H1 (cell line): ENCODE results near the gene SBF1. TPM values are rescaled to one million over a fixed set of nuclear protein-coding genes. Genes with fewer than 3 reads are reported as not detected.

Source experiments
- CTCF ChIA-PET: fragments of 300-600 bp; sonication (Branson Sonifier 250); formaldehyde crosslinking; loops from one replicate; lab custom pipeline; 2021; ENCODE audit not compliant: partially characterized antibody; lab: Charles Lee
- POLR2A ChIA-PET: fragments of 300-600 bp; sonication (Branson Sonifier 250); formaldehyde crosslinking; loops from one replicate; lab custom pipeline; 2021; ENCODE audit warnings: inconsistent platforms; ENCODE audit not compliant: partially characterized antibody; lab: Charles Lee
- DNase-seq, 2 experiments: peaks; one replicate each; pipeline versions ENCODE4 v3.0.0 to v3.0.0-alpha.2; 2010 to 2022; ENCODE audit warnings: low spot score in 2 of 2, low read depth in 1 of 2, mixed read lengths in 1 of 2
- FAIRE-seq: peaks from 2 replicates; lab custom pipeline; 2011; peaks lifted over from hg19 to GRCh38; lab: Jason Lieb, UNC
- H2AFZ ChIP-seq: 2 replicates; pipeline ENCODE4 v1.8.1; 2012; ENCODE audit warnings: low read length, inconsistent platforms
- H2AK5ac ChIP-seq: 2 replicates; pipeline ENCODE4 v1.6.1; 2013; ENCODE audit warnings: low read depth, low read length
- H2BK120ac ChIP-seq: replicated peaks from 2 replicates; pipeline ENCODE3; 2013; ENCODE audit warnings: low read depth, low read length, inconsistent platforms
- H2BK12ac ChIP-seq: 2 replicates; pipeline ENCODE4 v1.6.1; 2013; ENCODE audit warnings: low read depth, low read length
- H2BK15ac ChIP-seq: 2 replicates; pipeline ENCODE4 v1.6.1; 2013; ENCODE audit warnings: low read length
- H2BK20ac ChIP-seq: 2 replicates; pipeline ENCODE4 v1.6.1; 2013; ENCODE audit warnings: low read length
- H2BK5ac ChIP-seq: 2 replicates; pipeline ENCODE4 v1.6.1; 2013; ENCODE audit warnings: low read depth, low read length
- H3K14ac ChIP-seq: 2 replicates; pipeline ENCODE4 v1.6.1; 2013; ENCODE audit warnings: inconsistent platforms; ENCODE audit not compliant: insufficient read length
- H3K18ac ChIP-seq: 2 replicates; pipeline ENCODE4 v1.6.1; 2013; ENCODE audit warnings: low read length; ENCODE audit errors: extremely low read depth
- H3K23ac ChIP-seq: 2 replicates; pipeline ENCODE4 v1.6.1; 2013; ENCODE audit warnings: inconsistent platforms; ENCODE audit not compliant: insufficient read length
- H3K23me2 ChIP-seq: 2 replicates; pipeline ENCODE4 v1.6.1; 2013; ENCODE audit warnings: low read depth, low read length
- H3K27ac ChIP-seq: 2 replicates; pipeline ENCODE4 v1.6.1; 2011; ENCODE audit warnings: low read depth, low read length, inconsistent platforms
- H3K27me3 ChIP-seq, 4 experiments: replicated peaks in 1 of 4; 1 replicate in 1 of 4; 2 replicates in 3 of 4; pipeline versions ENCODE4 v1.6.1 to v1.8.1; 2011 to 2013; ENCODE audit warnings: low read length in 3 of 4, mild to moderate bottlenecking in 3 of 4, inconsistent platforms in 2 of 4, mixed read lengths in 2 of 4, moderate library complexity in 1 of 4; ENCODE audit not compliant: control insufficient read depth in 3 of 4, insufficient read depth in 3 of 4; ENCODE audit errors: extremely low read depth in 1 of 4
- H3K36me3 ChIP-seq, 4 experiments: 2 replicates each; pipeline versions ENCODE4 v1.6.1 to v1.8.1; 2011 to 2013; ENCODE audit warnings: mild to moderate bottlenecking in 4 of 4, low read length in 3 of 4, moderate library complexity in 2 of 4, control low read depth in 1 of 4, inconsistent platforms in 1 of 4; ENCODE audit not compliant: insufficient read depth in 4 of 4, control insufficient read depth in 2 of 4
- H3K4ac ChIP-seq: replicated peaks from 2 replicates; pipeline ENCODE3; 2013; ENCODE audit warnings: low read length, low read depth, mixed read lengths, inconsistent platforms; ENCODE audit not compliant: insufficient read length
- H3K4me1 ChIP-seq, 4 experiments: replicated peaks in 1 of 4; 1 replicate in 1 of 4; 2 replicates in 3 of 4; pipeline versions ENCODE4 v1.6.1 to v1.8.1; 2011 to 2013; ENCODE audit warnings: low read length in 3 of 4, inconsistent platforms in 2 of 4, mixed read lengths in 1 of 4; ENCODE audit not compliant: insufficient read depth in 4 of 4, control insufficient read depth in 3 of 4
- H3K4me2 ChIP-seq, 2 experiments: 2 replicates each; pipeline versions ENCODE4 v1.6.1 to v1.8.1; 2011 to 2013; ENCODE audit warnings: low read depth in 2 of 2, low read length in 2 of 2, control low read depth in 1 of 2, inconsistent platforms in 1 of 2, mild to moderate bottlenecking in 1 of 2; ENCODE audit not compliant: insufficient read depth in 1 of 2
- H3K4me3 ChIP-seq, 4 experiments: fragments of 200-600, 300-600 bp in 1 of 4; sonication (generic), shearing (Covaris generic), sonication (Bioruptor Twin) in 1 of 4; 2 replicates each; pipeline versions ENCODE4 v1.5.1 to v1.8.1; 2011 to 2016; ENCODE audit warnings: low read length in 4 of 4, low read depth in 3 of 4, control low read depth in 2 of 4, inconsistent platforms in 2 of 4, mild to moderate bottlenecking in 2 of 4, mixed read lengths in 1 of 4, moderate library complexity in 1 of 4; ENCODE audit not compliant: insufficient read depth in 2 of 4; ENCODE audit errors: extremely low read depth in 1 of 4
- H3K56ac ChIP-seq: replicated peaks from 2 replicates; pipeline ENCODE3; 2013; ENCODE audit warnings: low read depth, mild to moderate bottlenecking, mixed read lengths, low read length, inconsistent platforms; ENCODE audit not compliant: insufficient read length
- H3K79me1 ChIP-seq: 2 replicates; pipeline ENCODE4 v1.6.1; 2013; ENCODE audit warnings: low read depth, low read length, control low read depth
- H3K79me2 ChIP-seq, 2 experiments: 2 replicates each; pipeline versions ENCODE4 v1.6.1 to v1.8.1; 2012 to 2013; ENCODE audit warnings: low read length in 2 of 2, mild to moderate bottlenecking in 2 of 2, inconsistent platforms in 1 of 2; ENCODE audit not compliant: insufficient read depth in 2 of 2, control insufficient read depth in 1 of 2
- H3K9ac ChIP-seq, 4 experiments: replicated peaks in 1 of 4; 1 replicate in 1 of 4; 2 replicates in 3 of 4; pipeline versions ENCODE4 v1.6.1 to v1.8.1; 2011 to 2013; ENCODE audit warnings: low read depth in 3 of 4, low read length in 3 of 4, control low read depth in 2 of 4, mild to moderate bottlenecking in 2 of 4, moderate library complexity in 2 of 4, inconsistent platforms in 1 of 4; ENCODE audit errors: extremely low read depth in 1 of 4
- H3K9me3 ChIP-seq, 2 experiments: 2 replicates each; pipeline versions ENCODE4 v1.6.1 to v1.8.1; 2012 to 2013; ENCODE audit warnings: mild to moderate bottlenecking in 2 of 2, moderate library complexity in 2 of 2, control low read depth in 1 of 2, inconsistent platforms in 1 of 2, low read depth in 1 of 2, low read length in 1 of 2, mixed read lengths in 1 of 2; ENCODE audit not compliant: insufficient read depth in 2 of 2
- H4K20me1 ChIP-seq, 2 experiments: replicated peaks in 1 of 2; 2 replicates each; pipeline versions ENCODE3 to v1.8.1; 2011 to 2013; ENCODE audit warnings: inconsistent platforms in 2 of 2, low read length in 2 of 2, mild to moderate bottlenecking in 1 of 2; ENCODE audit not compliant: insufficient read depth in 2 of 2, control insufficient read depth in 1 of 2
- H4K5ac ChIP-seq: 2 replicates; pipeline ENCODE4 v1.6.1; 2013; ENCODE audit warnings: low read length, low read depth, mixed read lengths, inconsistent platforms; ENCODE audit not compliant: insufficient read length
- H4K8ac ChIP-seq: 2 replicates; pipeline ENCODE4 v1.8.0; 2013; ENCODE audit warnings: mild to moderate bottlenecking, moderate library complexity, low read length, inconsistent platforms; ENCODE audit not compliant: insufficient read depth; ENCODE audit errors: extremely low read depth
- H4K91ac ChIP-seq: replicated peaks from 2 replicates; pipeline ENCODE3; 2013; ENCODE audit warnings: low read length, mixed read lengths, inconsistent platforms; ENCODE audit not compliant: insufficient read length
- BCL11A ChIP-seq, 2 experiments: IDR thresholded peaks; one replicate each; pipeline ENCODE4 v1.6.1; 2011; ENCODE audit warnings: low read depth in 2 of 2, low read length in 2 of 2, mild to moderate bottlenecking in 2 of 2
- BRCA1 ChIP-seq: IDR thresholded peaks from 2 replicates; pipeline ENCODE4 v1.6.1; 2012; ENCODE audit warnings: low read depth, low read length, improper control_type of control experiment
- CEBPB ChIP-seq: IDR thresholded peaks from 2 replicates; pipeline ENCODE4 v1.6.1; 2012; ENCODE audit warnings: low read depth, low read length
- CHD1 ChIP-seq: IDR thresholded peaks from 2 replicates; pipeline ENCODE4 v1.6.1; 2012; ENCODE audit warnings: low read depth, low read length, improper control_type of control experiment
- GABPA ChIP-seq: IDR thresholded peaks from 2 replicates; pipeline ENCODE4 v1.6.1; 2011; ENCODE audit warnings: mild to moderate bottlenecking, low read length, moderate library complexity, borderline replicate concordance; ENCODE audit not compliant: insufficient read depth
- HDAC6 ChIP-seq: IDR thresholded peaks from one replicate; pipeline ENCODE4 v1.7.1; 2012; ENCODE audit warnings: low read depth, mild to moderate bottlenecking, inconsistent platforms, low read length, moderate library complexity
- MAFK ChIP-seq: IDR thresholded peaks from 2 replicates; pipeline ENCODE4 v1.6.1; 2012; ENCODE audit warnings: low read depth, mild to moderate bottlenecking, improper control_type of control experiment, low read length
- PHF8 ChIP-seq: fragments of 200-600 bp; sonication (generic); conservative IDR thresholded peaks from 2 replicates; pipeline ENCODE4 v1.7.1; 2012; ENCODE audit warnings: low read depth, mild to moderate bottlenecking, inconsistent platforms, low read length, moderate library complexity
- SAP30 ChIP-seq: fragments of 300-600 bp; sonication (generic); IDR thresholded peaks from 2 replicates; pipeline ENCODE4 v1.7.1; 2012; ENCODE audit warnings: low read length, moderate library complexity, mild to moderate bottlenecking, inconsistent platforms; ENCODE audit not compliant: insufficient read depth, insufficient replicate concordance
- SUZ12 ChIP-seq: fragments of 200-600 bp; sonication (generic); IDR thresholded peaks from 2 replicates; pipeline ENCODE4 v1.6.1; 2012; ENCODE audit warnings: mild to moderate bottlenecking, inconsistent platforms, low read length, moderate library complexity, mixed read lengths
- ZNF274 ChIP-seq: IDR thresholded peaks from 2 replicates; pipeline ENCODE4 v1.7.0; 2012; ENCODE audit warnings: low read length, borderline replicate concordance; ENCODE audit errors: extremely low read depth
- WGBS, 2 experiments: shearing (Covaris generic) in 1 of 2; methylation state at CpG; one replicate each; pipeline versions ENCODE4 v1.1.6 to v1.1.7; 2013 to 2015; ENCODE audit warnings: low lambda C conversion rate in 2 of 2, mixed read lengths in 2 of 2, inconsistent platforms in 1 of 2, low coverage in 1 of 2, missing lambda C conversion rate in 1 of 2; ENCODE audit not compliant: insufficient replicate concordance in 2 of 2, insufficient coverage in 1 of 2, insufficient read length in 1 of 2; ENCODE audit errors: extremely low coverage in 1 of 2, missing lambda C conversion rate in 1 of 2; 5-methylcytosine and 5-hydroxymethylcytosine counted together
- polyA plus RNA-seq, 7 experiments: library from polyadenylated mRNA; depleted of rRNA in 3 of 7; stranded (reverse) in 5 of 7; unstranded in 2 of 7; fragments of >200 nt in 5 of 7; fragments of 200-250 nt in 2 of 7; gene quantifications; 1 replicate in 5 of 7; 2 replicates in 1 of 7; 4 replicates in 1 of 7; pipeline versions ENCODE4 v1.2.1 to v1.2.3, GENCODE V29; 2011 to 2013; ENCODE audit warnings: missing spikeins in 2 of 7, mixed read lengths in 2 of 7
- total RNA-seq: library from RNA; stranded (reverse); fragmentation: NEBNext Ultra II Directional; extraction: Animal tissue kit (Norgen Biotek cat#: 25700); gene quantifications from 2 replicates; pipeline ENCODE4 v1.2.1, GENCODE V29; 2021

The SBF1 gene
- total and polyA plus RNA-seq, 2 of the 8 experiments (the other 6 are each of a cell fraction or from before 2014, with no cell fraction given): 29.1 to 71.5 TPM

GRCh38 chr22:50447576-50448551, 27.0 kb downstream of the SBF1 start:
- H2BK120ac ChIP-seq: no peak overlapping the region
- H3K79me2 ChIP-seq: no peaks in the 10 kb centered on the region
- H3K56ac ChIP-seq: no peak overlapping the region
- no peaks in the 10 kb centered on the region for H3K9me3 ChIP-seq
- H3K27ac ChIP-seq: no peak overlapping the region
- H2BK20ac ChIP-seq: no peak overlapping the region
- H3K4me3 ChIP-seq: no peak overlapping the region
- no peak overlapping the region for H3K23ac ChIP-seq
- 92% methylated on average over 27 of the region's 27 CpGs; no CpG with 5 or more reads in 1 of the 2 experiments for WGBS, 2 experiments
- H3K36me3 ChIP-seq: peaks cover 7 to 17% (median 11%) of the 10 kb centered on the region in 4 experiments; a peak in 6 of 8 replicates
- no peak overlapping the region for H4K5ac ChIP-seq
- peaks cover 0 to 9% (median 4%) of the 10 kb centered on the region in 4 experiments; a peak in 5 of 7 replicates for H3K4me1 ChIP-seq
- H3K4ac ChIP-seq: no peak overlapping the region
- no peak overlapping the region for H3K9ac ChIP-seq
- no peaks in the 10 kb centered on the region for H3K27me3 ChIP-seq
- H3K79me1 ChIP-seq: no peaks in the 10 kb centered on the region
- DNase-seq (no peak), FAIRE-seq (no peak)
- no peak overlapping the region for H3K14ac ChIP-seq
- no peak overlapping the region for H2BK15ac ChIP-seq
- CTCF ChIA-PET: interaction anchor here (0.5 to 1.5 kb wide), 7 partner anchors 10 to 127 kb away, joined by 3 to 7 read pairs (median 3); no protein-coding TSS in a partner anchor
- H4K8ac ChIP-seq: peak overlapping the region; percentile 35; the same call in 1 of the 2 replicates
- H4K20me1 ChIP-seq: peaks cover 16 to 23% of the 10 kb centered on the region in 2 experiments
- no peaks in the 10 kb centered on the region for H3K23me2 ChIP-seq
- POLR2A ChIA-PET: interaction anchor here (0.5 to 1.7 kb wide), 3 partner anchors 20 to 260 kb away, joined by 4 read pairs; partner anchors contain the start of gene SCO2
- H3K18ac ChIP-seq: no peak overlapping the region
- no peak overlapping the region for H3K4me2 ChIP-seq
- no peak overlapping the region for H2BK12ac ChIP-seq
- no peak overlapping the region for H2BK5ac ChIP-seq
- no peak overlapping the region for H2AFZ ChIP-seq
- no peak overlapping the region for H4K91ac ChIP-seq
- H2AK5ac ChIP-seq: no peak overlapping the region
- TF ChIP-seq HDAC6 (no peak), GABPA (no peak), BCL11A (IDR thresholded peaks at IDR 0.05; ENCODE audit: low read depth in 2 of 2, low read length in 2 of 2) (no peak), CEBPB (no peak), SAP30 (no peak), BRCA1 (no peak), ZNF274 (no peak), SUZ12 (no peak), MAFK (no peak), PHF8 (no peak), CHD1 (no peak)
